ENCODE data around the gene COL6A3. TPM values are rescaled to one million over a fixed set of nuclear protein-coding genes. Genes with fewer than 3 reads are reported as not detected.
"Not testable (repeated sequence)": the region's sequence is repeated elsewhere in the genome, so short reads cannot be mapped to it uniquely, and the experiment has no call there.

Gene COL6A3
- total RNA-seq, 2 experiments from 2014 or later, result 1.3 TPM

DNA sequence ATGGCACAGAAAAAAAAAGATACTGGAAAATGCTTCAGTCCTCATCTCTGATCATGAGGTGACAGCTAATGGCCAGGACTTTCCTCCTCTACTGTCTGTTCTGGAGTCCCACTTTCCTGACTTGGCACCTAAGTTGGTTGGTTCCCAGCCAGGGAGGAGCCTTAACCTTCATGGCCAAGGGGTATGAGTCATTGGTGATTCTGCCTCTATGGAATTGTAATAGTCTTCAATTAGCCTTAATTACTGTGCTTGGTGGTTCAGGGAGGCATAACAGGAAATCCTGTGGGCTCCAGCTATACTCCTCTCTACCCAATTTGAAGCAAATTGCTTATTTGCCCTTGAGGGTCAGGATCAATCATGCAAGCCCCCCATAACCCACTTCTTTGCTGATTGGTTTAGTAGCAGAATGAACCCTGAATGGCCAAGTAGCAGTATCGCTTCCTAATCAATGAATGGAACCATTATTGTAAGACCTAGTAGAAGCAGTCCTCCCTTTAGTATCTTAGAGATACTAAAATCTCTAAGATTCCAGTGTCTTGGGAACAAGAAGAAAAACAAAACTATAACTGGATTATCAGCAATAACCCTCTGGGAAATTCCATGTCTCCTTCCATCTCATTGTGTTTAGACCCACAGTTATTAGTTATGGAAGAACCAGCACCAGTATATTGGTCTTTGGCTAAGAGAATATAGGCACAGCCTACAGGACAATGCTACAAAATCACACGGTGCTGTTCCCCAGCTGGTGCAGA is 109.0 kb downstream of the COL6A3 start:
- Mint-ChIP-seq H3K4me3 (no peak overlapping the region), H3K36me3 (ENCODE audit: low read depth) (no peaks in the 10 kb centered on the region), H3K9me3 (no peaks in the 10 kb centered on the region), H3K4me1 (ENCODE audit: low read depth) (no peaks in the 10 kb centered on the region), H3K27ac (no peak overlapping the region), H3K27me3 (peaks cover 2% of the 10 kb centered on the region)
- no peak overlapping the region for H3K27ac ChIP-seq (ENCODE audit: low read depth in 1 of 2, low read length in 2 of 2)
- intact Hi-C loops (cut with DNase I, micrococcal nuclease), result no loop called here
- ChIA-PET POLR2A (no interaction called here), CTCF (no interaction called here)
- TF ChIP-seq, protein P1, sequence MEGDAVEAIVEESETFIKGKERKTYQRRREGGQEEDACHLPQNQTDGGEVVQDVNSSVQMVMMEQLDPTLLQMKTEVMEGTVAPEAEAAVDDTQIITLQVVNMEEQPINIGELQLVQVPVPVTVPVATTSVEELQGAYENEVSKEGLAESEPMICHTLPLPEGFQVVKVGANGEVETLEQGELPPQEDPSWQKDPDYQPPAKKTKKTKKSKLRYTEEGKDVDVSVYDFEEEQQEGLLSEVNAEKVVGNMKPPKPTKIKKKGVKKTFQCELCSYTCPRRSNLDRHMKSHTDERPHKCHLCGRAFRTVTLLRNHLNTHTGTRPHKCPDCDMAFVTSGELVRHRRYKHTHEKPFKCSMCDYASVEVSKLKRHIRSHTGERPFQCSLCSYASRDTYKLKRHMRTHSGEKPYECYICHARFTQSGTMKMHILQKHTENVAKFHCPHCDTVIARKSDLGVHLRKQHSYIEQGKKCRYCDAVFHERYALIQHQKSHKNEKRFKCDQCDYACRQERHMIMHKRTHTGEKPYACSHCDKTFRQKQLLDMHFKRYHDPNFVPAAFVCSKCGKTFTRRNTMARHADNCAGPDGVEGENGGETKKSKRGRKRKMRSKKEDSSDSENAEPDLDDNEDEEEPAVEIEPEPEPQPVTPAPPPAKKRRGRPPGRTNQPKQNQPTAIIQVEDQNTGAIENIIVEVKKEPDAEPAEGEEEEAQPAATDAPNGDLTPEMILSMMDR (IDR thresholded peaks at IDR 0.05), result no peak
- H3K9me3 ChIP-seq (ENCODE audit: control insufficient read depth in 1 of 2, insufficient read depth in 1 of 2, low read length in 2 of 2), result peaks cover 0 to 7% of the 10 kb centered on the region in 2 experiments
- ATAC-seq (ENCODE audit: poor library complexity), result no peak
- H3K4me3 ChIP-seq (ENCODE audit: low read length), result no peak overlapping the region
- peaks cover 0 to 2% of the 10 kb centered on the region in 2 experiments for H3K27me3 ChIP-seq (ENCODE audit: control insufficient read depth in 1 of 2, insufficient read depth in 2 of 2, low read length in 2 of 2)
- no peaks in the 10 kb centered on the region for H3K36me3 ChIP-seq (ENCODE audit: insufficient read depth, low read length)
- H3K4me1 ChIP-seq (ENCODE audit: insufficient read depth, low read length), result no peaks in the 10 kb centered on the region
- DNase-seq, result no peak

DNA sequence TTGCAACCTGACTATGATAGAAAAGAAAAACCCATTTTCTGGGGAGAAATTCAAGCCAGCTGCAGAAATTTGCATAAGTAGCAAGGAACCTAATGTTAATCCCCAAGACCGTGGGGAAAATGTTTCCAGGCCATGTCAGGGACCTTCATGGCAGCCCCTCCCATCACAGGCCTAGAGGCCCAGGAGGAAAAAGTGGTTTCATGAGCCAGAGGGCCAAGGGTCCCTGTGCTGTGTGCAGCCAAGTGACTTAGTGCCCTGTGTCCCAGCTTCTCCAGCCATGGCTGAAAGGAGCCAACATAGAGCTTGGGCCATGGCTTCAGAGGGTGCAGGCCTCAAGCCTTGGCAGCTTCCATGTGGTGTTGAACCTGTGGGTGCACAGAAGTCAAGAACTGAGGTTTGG is 110.7 kb downstream of the COL6A3 start:
- DNase-seq; CTCF ChIA-PET; H3K27ac Mint-ChIP-seq; H3K4me3 ChIP-seq (ENCODE audit: low read length); H3K9me3 Mint-ChIP-seq; H3K27me3 Mint-ChIP-seq; ATAC-seq (ENCODE audit: poor library complexity); H3K4me3 Mint-ChIP-seq; H3K27ac ChIP-seq (ENCODE audit: low read depth in 1 of 2, low read length in 2 of 2); intact Hi-C loops (cut with DNase I, micrococcal nuclease); H3K9me3 ChIP-seq (ENCODE audit: control insufficient read depth in 1 of 2, insufficient read depth in 1 of 2, low read length in 2 of 2); H3K27me3 ChIP-seq (ENCODE audit: control insufficient read depth in 1 of 2, insufficient read depth in 2 of 2, low read length in 2 of 2); H3K36me3 Mint-ChIP-seq (ENCODE audit: low read depth); H3K4me1 Mint-ChIP-seq (ENCODE audit: low read depth); H3K36me3 ChIP-seq (ENCODE audit: insufficient read depth, low read length); H3K4me1 ChIP-seq (ENCODE audit: insufficient read depth, low read length); POLR2A ChIA-PET: not testable (repeated sequence)

DNA sequence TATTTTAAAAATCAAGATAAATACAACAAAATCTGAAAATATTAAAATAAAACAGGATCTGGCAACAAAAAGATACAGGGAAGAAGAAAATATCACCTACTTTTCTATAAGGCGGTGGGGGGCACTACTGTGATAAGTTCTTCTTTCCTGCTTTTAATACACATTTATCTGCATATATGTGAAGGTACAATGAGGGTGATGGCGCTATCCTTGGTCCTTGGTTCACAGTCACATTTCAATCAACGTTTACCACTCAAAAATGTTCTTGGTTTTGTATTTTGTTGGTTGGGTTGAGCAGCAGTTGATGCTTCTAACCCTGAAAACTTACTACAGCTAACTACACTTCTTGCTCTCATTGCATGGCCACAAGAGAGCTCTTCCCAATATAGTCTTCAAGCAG is 112.4 kb downstream of the COL6A3 start:
- no peaks in the 10 kb centered on the region for H3K4me1 Mint-ChIP-seq (ENCODE audit: low read depth)
- H3K27ac Mint-ChIP-seq, result no peak overlapping the region
- H3K27me3 Mint-ChIP-seq, result peaks cover 16% of the 10 kb centered on the region
- intact Hi-C loops (cut with DNase I, micrococcal nuclease), result no loop called here
- no peaks in the 10 kb centered on the region for H3K36me3 Mint-ChIP-seq (ENCODE audit: low read depth)
- Histone ChIP-seq H3K27me3 (ENCODE audit: control insufficient read depth in 1 of 2, insufficient read depth in 2 of 2, low read length in 2 of 2) (peaks cover 7 to 8% of the 10 kb centered on the region in 2 experiments), H3K4me1 (ENCODE audit: insufficient read depth, low read length) (no peaks in the 10 kb centered on the region), H3K9me3 (ENCODE audit: control insufficient read depth in 1 of 2, insufficient read depth in 1 of 2, low read length in 2 of 2) (peaks cover 0 to 7% of the 10 kb centered on the region in 2 experiments), H3K4me3 (ENCODE audit: low read length) (no peak overlapping the region), H3K36me3 (ENCODE audit: insufficient read depth, low read length) (no peaks in the 10 kb centered on the region), H3K27ac (ENCODE audit: low read depth in 1 of 2, low read length in 2 of 2) (no peak overlapping the region)
- no peaks in the 10 kb centered on the region for H3K9me3 Mint-ChIP-seq
- TF ChIP-seq, protein P1 (IDR thresholded peaks at IDR 0.05), result no peak
- DNase-seq, result no peak
- ATAC-seq (ENCODE audit: poor library complexity), result no peak
- H3K4me3 Mint-ChIP-seq, result no peak overlapping the region
- CTCF ChIA-PET, result no interaction called here
- POLR2A ChIA-PET, result no interaction called here

DNA sequence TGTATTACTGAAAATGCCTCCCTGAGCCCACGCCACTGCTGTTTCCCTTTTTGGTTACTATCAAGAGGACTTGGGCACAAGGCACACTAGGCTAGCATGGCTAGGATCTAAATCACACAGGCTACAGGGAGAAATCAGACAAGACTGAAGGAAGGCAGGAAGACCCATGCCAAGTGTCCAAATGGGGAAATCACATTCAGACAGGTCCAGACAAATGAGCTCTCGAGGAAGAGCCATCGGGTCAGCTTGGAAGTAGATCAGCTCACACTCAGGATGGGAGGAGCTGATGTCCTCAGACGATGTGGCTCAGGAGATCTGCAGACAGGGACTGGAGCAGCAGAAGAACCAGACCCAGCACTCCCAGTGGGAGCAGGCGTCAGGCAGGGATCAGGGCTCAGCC is 113.2 kb downstream of the COL6A3 start:
- CTCF ChIA-PET, result interaction anchor here (1.0 kb wide), 1 partner anchor 11 kb away, joined by 3 read pairs; no protein-coding TSS in a partner anchor
- Mint-ChIP-seq H3K36me3 (ENCODE audit: low read depth) (no peaks in the 10 kb centered on the region), H3K27me3 (peaks cover 21% of the 10 kb centered on the region), H3K4me3 (no peak overlapping the region), H3K9me3 (no peaks in the 10 kb centered on the region), H3K27ac (no peak overlapping the region), H3K4me1 (ENCODE audit: low read depth) (no peaks in the 10 kb centered on the region)
- Histone ChIP-seq H3K9me3 (ENCODE audit: control insufficient read depth in 1 of 2, insufficient read depth in 1 of 2, low read length in 2 of 2) (peaks cover 0 to 7% of the 10 kb centered on the region in 2 experiments), H3K36me3 (ENCODE audit: insufficient read depth, low read length) (no peaks in the 10 kb centered on the region), H3K4me1 (ENCODE audit: insufficient read depth, low read length) (no peaks in the 10 kb centered on the region), H3K27ac (ENCODE audit: low read depth in 1 of 2, low read length in 2 of 2) (no peak overlapping the region), H3K27me3 (ENCODE audit: control insufficient read depth in 1 of 2, insufficient read depth in 2 of 2, low read length in 2 of 2) (peaks cover 7 to 8% of the 10 kb centered on the region in 2 experiments), H3K4me3 (ENCODE audit: low read length) (no peak overlapping the region)
- TF ChIP-seq, protein P1 (IDR thresholded peaks at IDR 0.05), result no peak
- POLR2A ChIA-PET, result no interaction called here
- intact Hi-C loops (cut with DNase I, micrococcal nuclease), result no loop called here
- DNase-seq (no peak), ATAC-seq (ENCODE audit: poor library complexity) (no peak)
